ENCODE results near the gene CUEDC1.

- TF ChIP-seq, protein P1, sequence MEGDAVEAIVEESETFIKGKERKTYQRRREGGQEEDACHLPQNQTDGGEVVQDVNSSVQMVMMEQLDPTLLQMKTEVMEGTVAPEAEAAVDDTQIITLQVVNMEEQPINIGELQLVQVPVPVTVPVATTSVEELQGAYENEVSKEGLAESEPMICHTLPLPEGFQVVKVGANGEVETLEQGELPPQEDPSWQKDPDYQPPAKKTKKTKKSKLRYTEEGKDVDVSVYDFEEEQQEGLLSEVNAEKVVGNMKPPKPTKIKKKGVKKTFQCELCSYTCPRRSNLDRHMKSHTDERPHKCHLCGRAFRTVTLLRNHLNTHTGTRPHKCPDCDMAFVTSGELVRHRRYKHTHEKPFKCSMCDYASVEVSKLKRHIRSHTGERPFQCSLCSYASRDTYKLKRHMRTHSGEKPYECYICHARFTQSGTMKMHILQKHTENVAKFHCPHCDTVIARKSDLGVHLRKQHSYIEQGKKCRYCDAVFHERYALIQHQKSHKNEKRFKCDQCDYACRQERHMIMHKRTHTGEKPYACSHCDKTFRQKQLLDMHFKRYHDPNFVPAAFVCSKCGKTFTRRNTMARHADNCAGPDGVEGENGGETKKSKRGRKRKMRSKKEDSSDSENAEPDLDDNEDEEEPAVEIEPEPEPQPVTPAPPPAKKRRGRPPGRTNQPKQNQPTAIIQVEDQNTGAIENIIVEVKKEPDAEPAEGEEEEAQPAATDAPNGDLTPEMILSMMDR (IDR thresholded peaks at IDR 0.05 in 4 of 5, conservative IDR thresholded peaks at IDR 0.05 in 1 of 5): no peak
- TF ChIP-seq POLR2A (IDR thresholded peaks at IDR 0.05): no peak
These were observed 29.9 kb upstream of the CUEDC1 start for GRCh38 chr17:57984936-57985674.
